D721Med (cell line): ENCODE data around the gene TRIM60.
"Not testable (repeated sequence)": the region's sequence is repeated elsewhere in the genome, so short reads cannot be mapped to it uniquely, and the experiment has no call there.

Experiments
- DNase-seq: peaks from one replicate; pipeline ENCODE4 v3.0.0; 2011; ENCODE audit warnings: low spot score; ENCODE audit not compliant: insufficient read length
- FAIRE-seq: peaks from 2 replicates; lab custom pipeline; 2011; peaks lifted over from hg19 to GRCh38; lab: Jason Lieb, UNC
- CTCF ChIP-seq: IDR thresholded peaks from 2 replicates; pipeline ENCODE4 v1.5.1; 2012; ENCODE audit warnings: mild to moderate bottlenecking, control low read depth; ENCODE audit not compliant: insufficient read depth; ENCODE audit errors: missing control alignments

Gene TRIM60

GRCh38 chr4:165058666-165059065, 26.9 kb downstream of the TRIM60 start:
- DNase-seq (no peak), FAIRE-seq (no peak)
- TF ChIP-seq CTCF = no peak

GRCh38 chr4:165059386-165059785, 27.6 kb downstream of the TRIM60 start:
- DNase-seq (no peak), FAIRE-seq (no peak)
- no peak for TF ChIP-seq CTCF

GRCh38 chr4:165060938-165061337, 29.1 kb downstream of the TRIM60 start:
- DNase-seq (no peak), FAIRE-seq (no peak)
- TF ChIP-seq CTCF = no peak

GRCh38 chr4:165070560-165070959, 38.8 kb downstream of the TRIM60 start:
- TF ChIP-seq CTCF = no peak
- FAIRE-seq = no peak
- no peak for DNase-seq

- FAIRE-seq, DNase-seq: not testable (repeated sequence)
These were observed 41.5 kb downstream of the TRIM60 start for GRCh38 chr4:165073346-165073745.

GRCh38 chr4:165077034-165077578, 45.3 kb downstream of the TRIM60 start:
- DNase-seq (no peak), FAIRE-seq (no peak)
- no peak for TF ChIP-seq CTCF

- FAIRE-seq (no peak), DNase-seq (no peak)
- TF ChIP-seq CTCF = no peak
These were observed 47.7 kb downstream of the TRIM60 start for GRCh38 chr4:165079476-165079875.

- not testable (repeated sequence) for DNase-seq, FAIRE-seq
These were observed 53.0 kb downstream of the TRIM60 start for GRCh38 chr4:165084787-165085186.
